GM21786 (cell line): ENCODE results near the gene CFAP20.
"Not testable (repeated sequence)": the region's sequence is repeated elsewhere in the genome, so short reads cannot be mapped to it uniquely, and the experiment has no call there.

Experiments used
- ATAC-seq: cut with Tn5 transposase; IDR thresholded peaks from one replicate; pipeline ENCODE4 v1.9.1; 2021; ENCODE audit not compliant: unreplicated experiment

Gene CFAP20

GRCh38 chr16:58098207-58099096 is 30.7 kb downstream of the CFAP20 start:
- no peak for ATAC-seq

- no peak for ATAC-seq
These were observed 32.9 kb downstream of the CFAP20 start for GRCh38 chr16:58096249-58096648.

- not testable (repeated sequence) for ATAC-seq
These were observed 33.6 kb downstream of the CFAP20 start for GRCh38 chr16:58095575-58095960.

GRCh38 chr16:58094791-58095574 is 34.2 kb downstream of the CFAP20 start:
- no peak for ATAC-seq

DNA sequence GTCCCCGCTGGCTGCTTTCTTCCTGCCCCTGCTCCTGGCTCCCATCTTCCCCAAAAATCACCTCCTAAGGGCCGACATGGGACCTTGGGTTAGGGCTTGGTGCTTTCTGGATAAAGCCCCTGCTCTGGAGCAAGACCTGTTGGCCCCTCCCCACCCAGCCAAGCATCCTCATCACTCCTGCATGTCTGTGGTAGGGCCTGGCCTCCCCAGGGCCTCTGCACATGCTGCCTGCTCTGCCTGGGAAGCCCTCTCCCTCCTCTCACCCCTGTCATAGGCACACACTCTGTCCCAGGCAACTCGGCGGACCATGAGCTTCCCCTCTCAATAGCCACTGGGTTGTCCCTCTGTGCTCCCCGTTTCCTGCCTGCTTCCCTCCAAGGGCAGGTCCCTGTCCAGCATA is 35.2 kb downstream of the CFAP20 start:
- ATAC-seq: no peak

GRCh38 chr16:58090396-58090795 is 38.8 kb downstream of the CFAP20 start:
- ATAC-seq: not testable (repeated sequence)

DNA sequence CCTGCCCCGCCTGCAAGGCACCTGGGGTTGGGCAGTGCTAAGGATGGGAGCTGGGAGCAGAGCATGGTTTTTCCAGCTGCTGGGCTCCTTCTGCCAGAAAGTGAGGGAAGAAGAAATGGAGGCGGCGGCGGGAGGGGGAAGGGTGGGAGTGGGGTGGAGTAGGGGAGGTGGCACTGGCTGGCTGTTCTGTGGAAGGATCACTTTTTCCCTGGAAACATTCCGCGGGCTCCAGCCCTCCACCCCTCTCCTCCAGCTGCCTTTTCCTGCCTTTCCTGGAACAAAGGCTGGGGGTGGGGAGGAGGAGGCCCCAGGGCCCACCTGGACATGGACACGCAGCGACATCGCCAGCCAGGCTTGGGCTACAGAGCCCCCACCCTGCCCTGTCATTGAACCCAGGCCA is 41.1 kb downstream of the CFAP20 start:
- ATAC-seq: no peak

GRCh38 chr16:58087209-58087913 is 41.8 kb downstream of the CFAP20 start:
- ATAC-seq: no peak

DNA sequence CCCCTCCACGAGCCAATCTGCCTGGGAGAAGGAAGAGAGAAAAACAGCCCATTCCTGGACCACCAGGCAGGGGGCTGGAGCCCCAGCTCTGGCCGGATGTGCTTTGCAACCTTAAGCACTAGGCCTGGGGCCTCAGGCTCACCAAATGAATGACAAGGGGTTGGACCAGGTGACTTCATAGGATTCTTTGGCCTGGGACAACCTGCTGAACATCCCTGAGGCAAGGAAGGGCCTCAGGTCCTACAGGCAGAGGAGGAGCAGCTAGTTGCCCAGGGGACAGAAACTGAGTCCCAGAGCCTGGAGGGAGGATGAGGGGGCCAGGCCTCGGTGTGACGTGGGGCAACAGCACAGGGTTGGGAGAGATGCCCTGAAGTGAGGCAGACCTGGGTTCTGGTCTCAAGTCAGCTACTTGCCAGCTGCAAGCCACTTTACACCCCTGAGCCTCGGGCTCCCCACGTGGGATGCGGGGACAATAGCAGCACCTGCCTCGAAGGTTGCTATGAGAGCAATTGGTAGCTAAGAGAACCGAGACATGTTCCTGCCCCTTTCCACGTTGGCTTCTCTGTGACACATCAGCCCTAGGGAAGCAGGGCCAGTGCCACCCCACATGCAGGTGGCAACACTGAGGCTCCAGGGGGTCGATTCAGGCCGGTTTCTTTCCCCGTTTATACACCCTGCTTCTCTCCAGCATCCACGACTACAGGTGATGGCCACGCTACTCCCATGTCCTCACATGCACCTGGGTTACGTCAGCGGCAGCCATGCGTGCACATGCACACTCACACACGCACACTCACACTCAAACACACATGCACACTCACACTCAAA is 42.6 kb downstream of the CFAP20 start:
- no peak for ATAC-seq

DNA sequence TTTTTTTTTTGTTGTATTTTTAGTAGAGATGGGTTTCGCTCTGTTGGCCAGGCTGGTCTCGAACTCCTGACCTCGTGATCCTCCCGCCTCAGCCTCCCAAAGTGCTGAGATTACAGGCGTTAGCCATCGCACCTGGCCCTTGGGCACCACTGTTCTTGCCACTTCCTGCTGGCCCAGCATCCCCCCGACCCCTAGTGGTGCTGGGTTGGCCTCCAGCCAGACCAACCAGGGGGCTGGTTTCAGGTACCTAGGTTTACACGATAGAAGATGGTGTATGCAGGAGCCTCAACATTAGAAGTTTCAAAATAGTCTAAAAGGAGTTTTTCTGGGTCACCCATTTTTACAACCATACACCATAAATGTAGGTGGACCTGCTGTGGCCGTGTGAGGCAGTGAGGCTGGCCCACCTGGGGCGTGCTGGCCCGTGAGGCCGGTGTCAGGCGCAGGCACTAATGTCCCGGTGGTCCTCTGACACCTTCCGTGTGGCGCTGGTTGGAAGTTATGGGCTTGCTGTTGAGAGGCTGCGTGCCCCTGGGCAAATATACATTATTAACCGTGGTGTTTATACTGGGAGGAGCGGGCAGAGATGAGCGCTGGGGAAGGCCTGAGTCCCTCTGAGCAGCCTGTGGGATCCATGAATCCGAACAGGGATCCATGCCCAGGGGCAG is 43.5 kb downstream of the CFAP20 start:
- no peak for ATAC-seq

DNA sequence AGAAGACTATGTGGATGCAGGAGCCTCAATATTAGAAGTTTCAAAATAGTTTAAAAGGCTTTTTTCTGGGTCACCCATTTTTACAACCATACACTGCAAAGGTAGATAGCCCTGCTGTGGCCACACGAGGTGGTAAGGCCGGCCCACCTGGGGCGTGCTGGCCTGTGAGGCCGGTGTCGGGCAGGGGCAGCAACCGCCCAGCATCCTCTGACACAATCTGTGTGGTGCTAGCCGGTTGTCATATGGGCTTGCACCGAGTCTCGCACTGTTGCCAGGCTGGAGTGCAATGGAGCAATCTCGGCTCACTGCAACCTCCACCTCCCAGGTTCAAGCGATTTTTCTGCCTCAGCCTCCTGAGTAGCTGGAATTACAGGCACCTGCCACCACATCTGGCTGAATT is 44.0 kb downstream of the CFAP20 start:
- ATAC-seq: no peak

GRCh38 chr16:58084635-58085034 is 44.5 kb downstream of the CFAP20 start:
- ATAC-seq: no peak

DNA sequence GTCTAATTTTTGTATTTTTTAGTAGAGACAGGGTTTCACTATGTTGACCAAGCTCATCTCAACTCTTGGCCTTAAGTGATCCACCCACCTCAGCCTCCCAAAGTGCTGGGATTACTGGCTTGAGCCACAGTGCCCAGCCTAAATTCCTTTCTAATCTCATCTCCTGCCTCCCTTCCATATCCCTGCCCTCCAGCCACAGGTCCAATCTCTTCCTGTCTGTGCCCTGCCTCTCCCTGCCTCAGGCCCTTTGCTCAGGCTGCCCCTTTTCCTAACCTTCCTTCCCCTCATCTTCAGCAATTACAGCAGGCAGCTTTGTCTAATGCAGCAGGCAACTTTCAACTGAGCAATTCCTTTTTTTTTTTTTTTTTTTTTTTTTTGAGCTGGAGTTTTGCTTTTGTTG is 46.8 kb downstream of the CFAP20 start:
- no peak for ATAC-seq

GRCh38 chr16:58080657-58081056 is 48.5 kb downstream of the CFAP20 start:
- ATAC-seq: not testable (repeated sequence)

- ATAC-seq: no peak
These were observed 51.4 kb downstream of the CFAP20 start for GRCh38 chr16:58077796-58078195.

DNA sequence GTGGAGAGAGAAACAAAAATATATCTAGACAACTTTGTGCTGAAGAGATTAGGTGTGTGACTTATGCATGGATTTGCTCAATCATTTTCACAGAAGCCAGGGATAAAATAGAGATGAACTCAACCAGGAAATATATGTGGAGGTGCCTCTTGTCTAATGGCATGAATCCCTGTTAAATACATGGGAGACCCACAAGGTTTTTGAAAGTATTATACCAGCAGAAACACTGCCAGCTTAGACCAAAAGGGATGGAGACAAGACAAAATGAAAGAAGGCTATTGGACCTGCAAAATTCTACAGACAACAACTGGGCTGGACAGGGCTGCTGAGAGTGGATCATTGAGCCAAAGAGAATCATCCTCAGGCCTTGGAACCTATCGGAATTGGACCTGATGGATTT is 52.7 kb downstream of the CFAP20 start:
- ATAC-seq: no peak

GRCh38 chr16:58074657-58075056 is 54.5 kb downstream of the CFAP20 start:
- no peak for ATAC-seq

DNA sequence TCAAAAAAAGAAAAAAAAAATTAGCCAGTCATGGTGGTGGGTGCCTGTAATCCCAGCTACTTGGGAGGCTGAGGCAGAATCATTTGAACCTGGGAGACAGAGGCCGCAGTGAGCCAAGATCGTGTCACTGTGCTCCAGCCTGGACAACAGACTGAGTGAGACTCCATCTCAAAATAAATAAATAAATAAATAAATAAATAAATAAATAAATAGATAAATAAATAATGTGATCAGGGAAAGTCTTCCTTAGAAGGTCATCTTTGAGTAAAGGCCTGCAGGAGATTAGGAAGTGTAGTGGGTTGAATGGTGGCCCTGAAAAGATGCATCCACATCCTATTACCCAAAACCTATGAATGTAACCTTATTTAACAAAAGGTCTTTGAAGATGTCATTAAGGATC is 56.1 kb downstream of the CFAP20 start:
- not testable (repeated sequence) for ATAC-seq

DNA sequence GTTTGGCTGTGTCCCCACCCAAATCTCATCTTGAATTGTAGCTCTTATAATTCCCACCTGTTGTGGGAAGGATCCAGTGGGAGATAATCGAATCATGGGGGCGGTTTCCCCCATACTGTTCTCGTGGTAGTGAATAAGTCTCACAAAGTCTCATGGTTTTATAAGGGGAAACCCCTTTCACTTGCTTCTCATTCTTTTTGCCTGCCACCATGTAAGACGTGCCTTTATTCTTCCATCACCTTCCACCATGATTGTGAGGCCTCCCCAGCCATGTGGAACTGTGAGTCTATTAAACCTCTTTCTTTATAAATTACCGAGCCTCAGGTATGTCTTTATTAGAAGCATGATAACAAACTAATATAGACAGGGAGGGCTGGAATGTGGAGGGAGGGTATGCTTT is 57.0 kb downstream of the CFAP20 start:
- not testable (repeated sequence) for ATAC-seq

DNA sequence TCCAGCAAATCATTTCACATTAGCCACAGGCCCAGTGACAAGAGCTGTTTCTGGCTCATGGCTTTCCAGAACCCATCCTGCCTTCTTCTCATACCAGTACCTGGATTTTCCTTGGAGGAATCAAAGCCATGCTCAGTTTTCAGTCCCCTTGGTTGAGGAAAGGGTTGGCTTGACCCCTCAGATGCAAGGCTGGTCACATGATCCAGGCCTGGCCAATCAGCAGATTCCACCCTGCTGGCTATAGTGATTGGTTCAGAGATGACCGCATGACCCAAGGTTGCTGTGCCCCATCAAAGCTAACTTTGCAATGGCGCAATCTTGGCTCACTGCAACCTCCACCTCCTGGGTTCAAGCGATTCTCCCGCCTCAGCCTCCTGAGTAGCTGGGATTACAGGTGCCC is 58.6 kb downstream of the CFAP20 start:
- ATAC-seq: no peak
